Activated CD8-positive, alpha-beta T cell treated with anti-CD3 and anti-CD28 coated beads for 36 hours (primary cell): ENCODE results near the gene SURF1. TPM values are rescaled to one million over a fixed set of nuclear protein-coding genes. Genes with fewer than 3 reads are reported as not detected.

Experiments
- ATAC-seq: fragments of 200-7000 bp; cut with Tn5 transposase; one replicate; pipeline ENCODE4 v1.10.0; 2021; ENCODE audit warnings: mild to moderate bottlenecking, moderate library complexity
- CTCF ChIA-PET: fragments of 350-600 bp; sonication (Branson Sonifier 250); formaldehyde crosslinking; loops from one replicate; lab custom pipeline; 2021; ENCODE audit warnings: antibody characterized with exemption; lab: Charles Lee
- POLR2A ChIA-PET: fragments of 350-600 bp; sonication (Branson Sonifier 250); formaldehyde crosslinking; loops from one replicate; lab custom pipeline; 2021; ENCODE audit warnings: antibody characterized with exemption; lab: Charles Lee
- DNase-seq: peaks from one replicate; pipeline ENCODE4 v3.0.0-alpha.2; 2020
- H3K27ac Mint-ChIP-seq: one replicate; pipeline ENCODE4 v1.8.0; 2021; ENCODE audit warnings: mild to moderate bottlenecking, mixed read lengths
- H3K27me3 Mint-ChIP-seq: one replicate; pipeline ENCODE4 v1.8.0; 2021; ENCODE audit warnings: mixed read lengths
- H3K36me3 Mint-ChIP-seq: one replicate; pipeline ENCODE4 v1.8.0; 2021; ENCODE audit warnings: low read depth, mixed read lengths
- H3K4me1 Mint-ChIP-seq: one replicate; pipeline ENCODE4 v1.8.0; 2021; ENCODE audit warnings: low read depth, mixed read lengths
- H3K4me3 Mint-ChIP-seq: one replicate; pipeline ENCODE4 v1.8.0; 2021; ENCODE audit warnings: mild to moderate bottlenecking, moderate library complexity, mixed read lengths
- H3K9me3 Mint-ChIP-seq: one replicate; pipeline ENCODE4 v1.8.0; 2021; ENCODE audit warnings: mixed read lengths
- CTCF ChIP-seq: fragments of 200-600 bp; IDR thresholded peaks from one replicate; pipeline ENCODE4 v1.8.0; 2022; ENCODE audit warnings: antibody characterized with exemption, mild to moderate bottlenecking
- intact Hi-C: fragments of 100-400 bp; cut with micrococcal nuclease; formaldehyde crosslinking; loops from one replicate; pipeline ENCODE4 v1.10.0; 2022
- total RNA-seq, 2 experiments: library from RNA; stranded (reverse); gene quantifications; one replicate each; pipeline ENCODE4 v1.2.3, GENCODE V29; 2021

The SURF1 gene
- 10 to 100 TPM; 22.1 to 25.3 TPM for total RNA-seq

DNA sequence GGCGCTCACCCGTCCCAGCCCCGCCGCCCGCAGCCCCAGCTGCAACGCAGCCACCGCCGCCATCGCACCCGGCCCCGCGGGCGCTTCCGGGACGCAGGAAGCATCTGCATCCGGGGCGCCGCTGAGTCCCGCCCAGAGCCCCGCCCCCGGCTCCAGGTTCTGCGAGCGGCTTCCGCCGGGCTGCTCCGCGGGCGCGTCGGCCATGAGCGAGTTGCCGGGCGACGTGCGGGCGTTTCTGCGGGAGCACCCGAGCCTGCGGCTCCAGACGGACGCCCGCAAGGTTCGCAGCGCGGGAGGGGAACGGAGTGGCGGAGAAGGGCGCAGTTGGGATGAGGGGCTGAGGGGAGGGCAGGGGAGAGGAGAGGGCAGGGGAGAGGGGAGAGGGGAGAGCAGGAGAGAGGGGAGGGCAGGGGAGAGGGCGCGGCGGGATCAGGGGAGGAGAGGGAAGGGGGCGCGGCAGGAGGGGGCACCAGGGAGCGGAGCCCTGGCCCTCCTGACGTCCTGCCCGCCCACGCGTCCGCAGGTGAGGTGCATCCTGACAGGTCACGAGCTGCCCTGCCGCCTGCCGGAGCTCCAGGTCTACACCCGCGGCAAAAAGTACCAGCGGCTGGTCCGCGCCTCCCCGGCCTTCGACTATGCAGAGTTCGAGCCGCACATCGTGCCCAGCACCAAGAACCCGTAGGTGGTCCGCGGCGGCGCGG lies at the start of gene SURF1, which contains the start of gene SURF2:
Gene SURF1 (minus strand): TSS at position 97 of the 701 bp plus-strand sequence. CDS start 34 bp downstream, at position 63.
Gene SURF2 (plus strand): TSS at position 160 of the 701 bp plus-strand sequence. CDS start 43 bp downstream, at position 203.
- CTCF ChIA-PET, result interaction anchor here (0.7 to 4.8 kb wide), 9 partner anchors 8 to 48 kb away, joined by 3 to 38 read pairs (median 4); partner anchors contain the start of genes MED22, RPL7A and STKLD1
- H3K4me1 Mint-ChIP-seq, result peaks cover 63% of the 10 kb centered on the region
- DNase-seq (peak; percentile 95), ATAC-seq (peak; percentile 86)
- peak; percentile 19 for TF ChIP-seq CTCF
- POLR2A ChIA-PET, result interaction anchor here (1.1 to 28.8 kb wide), 5 partner anchors 5 to 48 kb away, joined by 3 to 872 read pairs (median 4); partner anchors contain the start of genes MED22, RPL7A, STKLD1 and SURF1
- intact Hi-C loops, result no loop called here
- no peaks in the 10 kb centered on the region for H3K9me3 Mint-ChIP-seq
- no peaks in the 10 kb centered on the region for H3K27me3 Mint-ChIP-seq
- H3K4me3 Mint-ChIP-seq, result peak within 1 kb of the TSS; percentile 90
- H3K36me3 Mint-ChIP-seq, result peaks cover 31% of the 10 kb centered on the region
- peak within 1 kb of the TSS; percentile 87 for H3K27ac Mint-ChIP-seq

DNA sequence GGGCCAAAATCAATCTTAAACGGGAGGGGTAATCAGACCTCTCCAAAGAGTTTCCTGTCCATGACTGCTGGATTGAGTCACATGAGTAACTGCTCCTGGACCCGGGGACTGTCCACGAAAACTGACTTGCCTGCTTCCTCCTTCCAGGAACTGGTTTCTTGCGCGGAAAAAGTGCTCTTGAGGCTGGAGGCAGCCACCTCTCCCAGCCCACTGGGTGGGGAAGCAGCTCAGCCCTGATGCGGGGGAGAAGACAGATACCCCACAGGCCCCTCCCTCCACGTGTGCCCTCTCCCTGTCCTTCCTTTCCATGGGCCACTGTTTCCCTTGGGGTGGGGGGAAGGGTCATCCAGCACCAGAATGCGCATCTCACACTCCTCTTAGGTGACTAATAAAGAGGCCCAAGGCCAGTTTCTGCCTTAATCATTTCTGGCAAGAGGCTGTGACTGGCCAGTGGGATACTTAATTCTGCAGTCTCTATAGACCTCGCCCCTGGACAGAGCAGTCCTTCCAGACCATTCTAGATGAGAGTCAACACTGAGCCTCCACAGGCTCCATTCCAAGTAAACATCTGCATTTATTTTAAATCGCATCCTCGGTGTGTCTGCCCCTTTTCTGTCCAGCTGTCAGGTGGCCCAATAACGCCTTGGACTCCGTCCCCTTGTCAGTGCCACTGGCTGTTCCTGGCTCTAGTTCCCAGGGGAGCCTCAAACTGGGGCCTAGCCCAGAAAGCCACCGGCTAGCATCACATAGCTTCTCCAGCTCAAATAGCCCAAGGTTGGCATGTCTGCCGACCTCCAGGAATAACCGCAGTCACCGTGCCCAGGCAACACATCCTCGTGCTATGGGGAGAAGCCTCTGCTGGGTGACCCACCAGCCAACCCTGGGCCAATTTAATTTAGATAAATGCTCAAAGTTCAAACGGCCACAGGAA lies 49.5 kb upstream of the SURF1 start:
- POLR2A ChIA-PET, result interaction anchor here (0.7 to 1.1 kb wide), 2 partner anchors 9 to 11 kb away, joined by 3 read pairs; no protein-coding TSS in a partner anchor
- no peak for DNase-seq
- peaks cover 11% of the 10 kb centered on the region for H3K4me1 Mint-ChIP-seq
- no peaks in the 10 kb centered on the region for H3K9me3 Mint-ChIP-seq
- no peak for ATAC-seq
- no peak overlapping the region for H3K27ac Mint-ChIP-seq
- intact Hi-C loops, result loop anchor here (5.0 to 10.0 kb wide), 2 partner anchors 82 to 221 kb away; no protein-coding TSS in a partner anchor
- no peaks in the 10 kb centered on the region for H3K27me3 Mint-ChIP-seq
- no peak overlapping the region for H3K4me3 Mint-ChIP-seq
- CTCF ChIA-PET, result interaction anchor here (0.7 to 2.6 kb wide), 6 partner anchors 10 to 90 kb away, joined by 3 to 12 read pairs (median 4); partner anchors contain the start of genes CACFD1 and REXO4
- TF ChIP-seq CTCF, result no peak
- H3K36me3 Mint-ChIP-seq, result peaks cover 44% of the 10 kb centered on the region

- Mint-ChIP-seq H3K36me3 (peaks cover 34% of the 10 kb centered on the region), H3K27me3 (no peaks in the 10 kb centered on the region), H3K9me3 (no peaks in the 10 kb centered on the region), H3K4me1 (peaks cover 11% of the 10 kb centered on the region), H3K27ac (peak overlapping the region; percentile 7), H3K4me3 (no peak overlapping the region)
- intact Hi-C loops, result loop anchor here (5.0 to 10.0 kb wide), 2 partner anchors 83 to 220 kb away; no protein-coding TSS in a partner anchor
- ChIA-PET POLR2A (interaction anchor here (0.7 to 1.4 kb wide), 7 partner anchors 9 to 80 kb away, joined by 3 to 9 read pairs (median 4); partner anchors contain the start of genes MED22, RPL7A and SURF1), CTCF (interaction anchor here (0.7 to 2.6 kb wide), 8 partner anchors 12 to 218 kb away, joined by 3 to 12 read pairs (median 4); partner anchors contain the start of gene REXO4)
- ATAC-seq (no peak), DNase-seq (no peak)
- no peak for TF ChIP-seq CTCF
These were observed 48.2 kb upstream of the SURF1 start for GRCh38 chr9:133404454-133405002.

DNA sequence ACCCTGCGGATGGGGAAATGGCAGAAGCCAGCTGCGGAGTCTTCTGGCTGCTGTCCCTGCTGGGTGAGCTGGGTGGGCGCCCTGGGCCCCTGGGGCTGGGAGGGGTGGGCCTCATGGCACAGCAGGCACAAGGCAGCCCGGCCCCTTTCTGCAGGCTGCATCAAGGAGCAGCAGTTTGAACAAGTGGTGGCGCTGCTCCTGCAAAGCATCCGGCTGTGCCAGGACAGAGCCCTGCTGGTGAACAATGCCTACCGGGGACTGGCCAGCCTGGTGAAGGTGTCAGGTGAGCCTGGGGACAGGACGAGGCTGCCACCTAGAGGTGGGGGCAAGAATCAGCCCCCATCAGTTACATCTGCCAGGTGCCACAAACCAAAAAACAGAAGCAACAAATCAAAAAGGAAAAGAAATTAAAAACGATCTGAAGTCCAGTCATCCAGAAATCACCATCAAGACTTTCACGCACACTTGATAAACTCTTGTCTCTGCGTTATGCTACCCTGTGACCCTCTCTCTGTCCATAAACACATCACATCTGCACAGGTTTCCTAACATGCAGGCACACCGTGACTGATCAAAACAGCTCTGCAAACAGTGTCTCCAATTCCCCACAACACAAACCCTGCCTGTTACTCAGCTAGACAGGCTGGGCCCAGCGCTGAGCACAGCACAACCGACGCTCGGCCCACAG lies 47.6 kb upstream of the SURF1 start:
- Mint-ChIP-seq H3K27me3 (no peaks in the 10 kb centered on the region), H3K4me3 (no peak overlapping the region), H3K4me1 (peaks cover 11% of the 10 kb centered on the region), H3K9me3 (no peaks in the 10 kb centered on the region), H3K27ac (peak overlapping the region; percentile 7), H3K36me3 (peaks cover 30% of the 10 kb centered on the region)
- intact Hi-C loops, result loop anchor here (10.0 kb wide), 1 partner anchor 219 kb away; no protein-coding TSS in a partner anchor
- POLR2A ChIA-PET, result interaction anchor here (0.7 to 1.4 kb wide), 9 partner anchors 9 to 81 kb away, joined by 3 to 9 read pairs (median 3); partner anchors contain the start of genes MED22, RPL7A and SURF1
- DNase-seq (peak; percentile 63), ATAC-seq (peak; percentile 38)
- TF ChIP-seq CTCF, result peak; percentile 79
- CTCF ChIA-PET, result interaction anchor here (0.7 to 2.6 kb wide), 12 partner anchors 12 to 217 kb away, joined by 3 to 12 read pairs (median 3); partner anchors contain the start of genes REXO4, SURF1 and SURF2
